Liver (tissue), 3 donors: ENCODE results near the gene LY6G6C.

Experiments used
- ATF3 ChIP-seq: IDR thresholded peaks from 2 replicates; pipeline ENCODE4 v1.6.1; 2016; ENCODE audit warnings: antibody characterized with exemption
- EGR1 ChIP-seq, 2 donors: IDR thresholded peaks; 2 replicates each; pipeline ENCODE4 v1.6.1; 2016 to 2018; ENCODE audit warnings: antibody characterized with exemption in 2 of 2, low read depth in 2 of 2
- HNF4A ChIP-seq, 2 donors: conservative IDR thresholded peaks; 2 replicates each; pipeline ENCODE4 v1.6.1; 2016; ENCODE audit warnings: antibody characterized with exemption in 2 of 2, mild to moderate bottlenecking in 2 of 2
- RAD21 ChIP-seq, 2 donors: IDR thresholded peaks; 2 replicates each; pipeline ENCODE4 v1.6.1; 2016; ENCODE audit warnings: antibody characterized with exemption in 2 of 2, mild to moderate bottlenecking in 2 of 2
- REST ChIP-seq: IDR thresholded peaks from 2 replicates; pipeline ENCODE4 v1.6.1; 2016; ENCODE audit warnings: antibody characterized with exemption, mild to moderate bottlenecking
- RXRA ChIP-seq, 2 donors: IDR thresholded peaks; 2 replicates each; pipeline ENCODE4 v1.6.1; 2017 to 2018; ENCODE audit warnings: antibody characterized with exemption in 2 of 2, mild to moderate bottlenecking in 1 of 2
- SP1 ChIP-seq: IDR thresholded peaks from 2 replicates; pipeline ENCODE4 v1.6.1; 2018; ENCODE audit warnings: antibody characterized with exemption, mild to moderate bottlenecking
- ZBTB33 ChIP-seq: IDR thresholded peaks from 2 replicates; pipeline ENCODE4 v1.6.1; 2016; ENCODE audit warnings: antibody characterized with exemption
- TF ChIP-seq, protein P1 (sequence below): fragments of 150-350 bp; IDR thresholded peaks from 2 replicates; pipeline ENCODE4 v1.5.1; 2017; ENCODE audit warnings: improper control_type of control experiment, low read depth, low read length; ENCODE audit not compliant: missing input control
- TF ChIP-seq, protein P2 (sequence below): IDR thresholded peaks from 2 replicates; pipeline ENCODE4 v1.6.1; 2016; ENCODE audit warnings: antibody characterized with exemption
- donor health status: healthy.
- donor health status: healthy.

DNA sequence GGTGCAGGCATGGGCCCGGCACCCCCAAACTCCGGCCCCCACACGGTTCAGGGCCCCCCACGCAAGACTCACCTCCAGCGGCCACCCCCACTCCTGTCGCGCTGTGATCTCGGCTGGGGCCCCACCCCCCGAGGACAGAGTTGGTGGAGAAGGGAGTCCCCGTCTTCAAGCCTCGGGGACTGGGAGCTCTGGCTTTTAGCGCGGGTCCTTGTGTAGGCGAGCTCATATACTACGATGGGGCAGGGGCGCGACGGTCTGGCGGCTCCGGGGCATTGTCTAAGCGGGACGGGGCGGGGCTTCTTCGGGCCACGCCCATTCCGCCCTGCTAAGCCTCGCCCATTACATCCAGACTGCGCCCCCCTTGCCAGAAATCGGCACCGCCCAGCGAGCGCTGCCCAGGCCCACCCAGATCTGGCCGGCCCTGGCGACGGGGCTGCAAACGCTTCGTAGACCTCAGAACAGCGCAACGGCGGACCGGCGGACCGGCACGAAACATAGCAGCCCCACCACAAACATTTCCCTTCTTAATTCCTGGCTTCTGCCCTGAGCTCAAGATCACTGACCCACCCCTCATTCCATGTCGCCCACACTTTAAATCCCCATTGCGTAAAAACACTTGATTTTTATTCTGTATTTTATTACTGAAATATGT is 8.6 kb upstream of the LY6G6C start:
- TF ChIP-seq, protein P1, sequence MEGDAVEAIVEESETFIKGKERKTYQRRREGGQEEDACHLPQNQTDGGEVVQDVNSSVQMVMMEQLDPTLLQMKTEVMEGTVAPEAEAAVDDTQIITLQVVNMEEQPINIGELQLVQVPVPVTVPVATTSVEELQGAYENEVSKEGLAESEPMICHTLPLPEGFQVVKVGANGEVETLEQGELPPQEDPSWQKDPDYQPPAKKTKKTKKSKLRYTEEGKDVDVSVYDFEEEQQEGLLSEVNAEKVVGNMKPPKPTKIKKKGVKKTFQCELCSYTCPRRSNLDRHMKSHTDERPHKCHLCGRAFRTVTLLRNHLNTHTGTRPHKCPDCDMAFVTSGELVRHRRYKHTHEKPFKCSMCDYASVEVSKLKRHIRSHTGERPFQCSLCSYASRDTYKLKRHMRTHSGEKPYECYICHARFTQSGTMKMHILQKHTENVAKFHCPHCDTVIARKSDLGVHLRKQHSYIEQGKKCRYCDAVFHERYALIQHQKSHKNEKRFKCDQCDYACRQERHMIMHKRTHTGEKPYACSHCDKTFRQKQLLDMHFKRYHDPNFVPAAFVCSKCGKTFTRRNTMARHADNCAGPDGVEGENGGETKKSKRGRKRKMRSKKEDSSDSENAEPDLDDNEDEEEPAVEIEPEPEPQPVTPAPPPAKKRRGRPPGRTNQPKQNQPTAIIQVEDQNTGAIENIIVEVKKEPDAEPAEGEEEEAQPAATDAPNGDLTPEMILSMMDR = no peak
- TF ChIP-seq ATF3 (no peak), SP1 (no peak), RXRA (IDR thresholded peaks at IDR 0.05) (no peak), EGR1 (IDR thresholded peaks at IDR 0.05; ENCODE audit: low read depth in 2 of 2) (no peak), ZBTB33 (no peak), RAD21 (IDR thresholded peaks at IDR 0.05) (no peak), REST (no peak), HNF4A (conservative IDR thresholded peaks at IDR 0.05) (peak in 1 of 2 donors; percentile 16)
- TF ChIP-seq, protein P2, sequence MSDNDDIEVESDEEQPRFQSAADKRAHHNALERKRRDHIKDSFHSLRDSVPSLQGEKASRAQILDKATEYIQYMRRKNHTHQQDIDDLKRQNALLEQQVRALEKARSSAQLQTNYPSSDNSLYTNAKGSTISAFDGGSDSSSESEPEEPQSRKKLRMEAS = no peak
